Measurements from ENCODE around the gene OTOP1. TPM values are rescaled to one million over a fixed set of nuclear protein-coding genes. Genes with fewer than 3 reads are reported as not detected.

The OTOP1 gene
- total RNA-seq, 1 experiment from 2014 or later = not detected

DNA sequence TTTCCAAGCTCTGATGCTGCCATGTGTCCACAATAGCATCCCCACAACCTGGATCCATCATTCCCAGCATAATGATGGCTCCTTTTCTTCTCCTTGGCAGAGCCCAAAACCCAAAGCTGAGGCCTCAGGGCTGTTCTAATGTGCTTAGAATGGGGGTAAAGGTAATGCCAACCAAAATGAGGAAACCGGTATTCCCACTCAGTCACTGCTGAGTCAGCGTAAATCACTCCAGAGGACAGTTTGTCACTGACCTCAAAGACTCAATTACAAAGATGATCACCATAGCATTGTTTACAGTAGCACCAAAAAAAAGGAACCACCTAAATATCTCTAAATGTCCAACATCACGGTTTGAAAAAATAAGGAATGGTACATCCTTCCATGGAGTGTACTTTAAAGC, 41.2 kb downstream of the OTOP1 start:
- no peak overlapping the region for H2BK12ac ChIP-seq (ENCODE audit: insufficient read length, low read depth, low read length)
- no peaks in the 10 kb centered on the region for H3K4me1 ChIP-seq (ENCODE audit: insufficient read depth, low read length)
- H4K20me1 ChIP-seq (ENCODE audit: control insufficient read depth, insufficient read depth, insufficient read length) = no peaks in the 10 kb centered on the region
- Mint-ChIP-seq H3K4me1 (peaks cover 5 to 7% of the 10 kb centered on the region in 2 experiments; a peak in 3 of 4 replicates), H3K27ac (no peak overlapping the region), H3K4me3 (no peak overlapping the region), H3K9me3 (no peaks in the 10 kb centered on the region), H3K36me3 (ENCODE audit: insufficient read depth in 1 of 3, low read depth in 3 of 3) (no peaks in the 10 kb centered on the region), H3K27me3 (ENCODE audit: low read depth) (peaks cover 16% of the 10 kb centered on the region)
- no peak overlapping the region for H2AK5ac ChIP-seq (ENCODE audit: insufficient read length, low read length)
- H2BK120ac ChIP-seq (ENCODE audit: low read depth, low read length, poor library complexity, severe bottlenecking) = no peak overlapping the region
- H3K18ac ChIP-seq (ENCODE audit: insufficient read length, low read depth, low read length) = no peak overlapping the region
- TF ChIP-seq, protein P1, sequence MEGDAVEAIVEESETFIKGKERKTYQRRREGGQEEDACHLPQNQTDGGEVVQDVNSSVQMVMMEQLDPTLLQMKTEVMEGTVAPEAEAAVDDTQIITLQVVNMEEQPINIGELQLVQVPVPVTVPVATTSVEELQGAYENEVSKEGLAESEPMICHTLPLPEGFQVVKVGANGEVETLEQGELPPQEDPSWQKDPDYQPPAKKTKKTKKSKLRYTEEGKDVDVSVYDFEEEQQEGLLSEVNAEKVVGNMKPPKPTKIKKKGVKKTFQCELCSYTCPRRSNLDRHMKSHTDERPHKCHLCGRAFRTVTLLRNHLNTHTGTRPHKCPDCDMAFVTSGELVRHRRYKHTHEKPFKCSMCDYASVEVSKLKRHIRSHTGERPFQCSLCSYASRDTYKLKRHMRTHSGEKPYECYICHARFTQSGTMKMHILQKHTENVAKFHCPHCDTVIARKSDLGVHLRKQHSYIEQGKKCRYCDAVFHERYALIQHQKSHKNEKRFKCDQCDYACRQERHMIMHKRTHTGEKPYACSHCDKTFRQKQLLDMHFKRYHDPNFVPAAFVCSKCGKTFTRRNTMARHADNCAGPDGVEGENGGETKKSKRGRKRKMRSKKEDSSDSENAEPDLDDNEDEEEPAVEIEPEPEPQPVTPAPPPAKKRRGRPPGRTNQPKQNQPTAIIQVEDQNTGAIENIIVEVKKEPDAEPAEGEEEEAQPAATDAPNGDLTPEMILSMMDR (conservative IDR thresholded peaks at IDR 0.05) = no peak
- no peaks in the 10 kb centered on the region for H3K9me3 ChIP-seq (ENCODE audit: control insufficient read depth, low read depth, low read length)
- no peak overlapping the region for H3T11ph ChIP-seq (ENCODE audit: low read length)
- no peak overlapping the region for H4K91ac ChIP-seq (ENCODE audit: insufficient read length, low read depth, low read length)
- no peaks in the 10 kb centered on the region for H3K79me1 ChIP-seq (ENCODE audit: insufficient read depth, low read depth, low read length, poor library complexity, severe bottlenecking)
- no peak overlapping the region for H3K4me2 ChIP-seq (ENCODE audit: insufficient read depth, insufficient read length, low read length)
- no peak overlapping the region for H3K14ac ChIP-seq (ENCODE audit: insufficient read depth, low read length)
- no peak overlapping the region for H3K23ac ChIP-seq (ENCODE audit: insufficient read length, low read depth, low read length)
- H4K5ac ChIP-seq (ENCODE audit: insufficient read length, low read depth, low read length) = no peak overlapping the region
- no peak overlapping the region for H2BK20ac ChIP-seq (ENCODE audit: low read depth, low read length, poor library complexity, severe bottlenecking)
- no peak overlapping the region for H3K27ac ChIP-seq (ENCODE audit: insufficient read length, low read depth, low read length)
- no peaks in the 10 kb centered on the region for H3K27me3 ChIP-seq (ENCODE audit: insufficient read depth, low read length)
- no CpG with 5 or more reads among the region's 3 CpGs for WGBS (ENCODE audit: extremely low coverage, insufficient read length, low lambda C conversion rate)
- H3K9ac ChIP-seq (ENCODE audit: extremely low read depth, insufficient read length, low read length) = no peak overlapping the region
- no peak for DNase-seq
- no peak overlapping the region for H2BK5ac ChIP-seq (ENCODE audit: insufficient read length, low read length)
- no peak overlapping the region for H2BK15ac ChIP-seq (ENCODE audit: low read depth, low read length)
- no peak overlapping the region for H2AFZ ChIP-seq (ENCODE audit: low read length)
- no peak overlapping the region for H3K56ac ChIP-seq (ENCODE audit: insufficient read length, low read depth, low read length)
- no peaks in the 10 kb centered on the region for H3K23me2 ChIP-seq (ENCODE audit: insufficient read length, low read depth, low read length, poor library complexity, severe bottlenecking)
- no peak overlapping the region for H4K8ac ChIP-seq (replicated peaks; ENCODE audit: insufficient read length, low read depth, low read length)
- no peak overlapping the region for H3K4ac ChIP-seq (ENCODE audit: low read depth, low read length)
- no peaks in the 10 kb centered on the region for H3K79me2 ChIP-seq (ENCODE audit: insufficient read depth, low read length)
